HG03159 (cell line): ENCODE data around the gene SLC25A40.
A peak's percentile ranks its signal among the peaks of the same experiment; 100 is the strongest.
"Not testable (repeated sequence)": the region's sequence is repeated elsewhere in the genome, so short reads cannot be mapped to it uniquely, and the experiment has no call there.

ENCODE experiments used
- ATAC-seq: cut with Tn5 transposase; IDR thresholded peaks from one replicate; pipeline ENCODE4 v1.9.1; 2021; ENCODE audit warnings: mild to moderate bottlenecking, moderate library complexity; ENCODE audit not compliant: unreplicated experiment

Gene SLC25A40, protein sequence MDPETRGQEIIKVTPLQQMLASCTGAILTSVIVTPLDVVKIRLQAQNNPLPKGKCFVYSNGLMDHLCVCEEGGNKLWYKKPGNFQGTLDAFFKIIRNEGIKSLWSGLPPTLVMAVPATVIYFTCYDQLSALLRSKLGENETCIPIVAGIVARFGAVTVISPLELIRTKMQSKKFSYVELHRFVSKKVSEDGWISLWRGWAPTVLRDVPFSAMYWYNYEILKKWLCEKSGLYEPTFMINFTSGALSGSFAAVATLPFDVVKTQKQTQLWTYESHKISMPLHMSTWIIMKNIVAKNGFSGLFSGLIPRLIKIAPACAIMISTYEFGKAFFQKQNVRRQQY

GRCh38 chr7:87876040-87876868 is at the start of gene SLC25A40, which contains the start of gene DBF4:
TSS of gene SLC25A40 (minus strand) at chr7:87876360. CDS start at chr7:87858727, 17,633 bp downstream.
TSS of gene DBF4 (plus strand) at chr7:87876493. CDS start at chr7:87876733, 240 bp downstream.
- ATAC-seq, result peak; percentile 91

GRCh38 chr7:87922759-87923395 is 46.7 kb upstream of the SLC25A40 start:
- not testable (repeated sequence) for ATAC-seq

DNA sequence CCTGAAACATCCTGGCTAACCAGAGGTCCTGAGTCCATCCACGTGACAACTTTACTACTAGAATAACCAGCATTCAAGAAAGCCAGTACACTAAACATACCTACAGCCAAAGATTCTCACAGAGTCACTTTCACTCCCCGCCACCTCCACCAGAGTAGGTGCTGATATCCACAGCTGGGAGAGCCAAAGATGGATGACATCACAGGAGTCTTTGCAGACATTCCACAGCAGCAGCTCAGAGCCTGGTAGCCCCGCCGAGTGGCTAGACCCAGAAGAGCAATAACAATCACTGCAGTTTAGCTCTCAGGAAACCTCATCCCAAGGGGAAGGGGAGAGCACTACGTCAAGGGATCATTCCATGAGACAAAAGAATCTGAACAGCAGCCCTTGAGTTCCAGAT is 44.4 kb upstream of the SLC25A40 start:
- ATAC-seq, result no peak

DNA sequence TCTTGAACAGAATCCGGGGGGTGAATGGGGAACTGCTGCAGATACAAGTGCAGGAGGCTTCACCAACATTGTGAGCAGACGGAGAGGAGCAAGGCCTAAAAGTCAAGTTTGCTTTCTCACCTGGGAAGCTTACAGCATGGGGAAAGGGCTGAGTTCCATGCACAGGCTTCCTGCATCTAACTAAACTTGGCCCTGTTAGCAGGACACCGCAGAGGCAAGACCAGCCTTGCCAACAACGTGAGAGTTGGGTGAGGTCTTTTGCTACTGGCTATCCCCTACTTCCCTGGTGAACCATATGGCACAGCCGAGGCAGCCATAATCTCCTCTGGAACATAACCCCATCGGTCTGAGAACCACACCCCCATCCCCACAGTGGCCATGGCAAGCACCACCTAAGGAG is 43.7 kb upstream of the SLC25A40 start:
- ATAC-seq, result no peak

- ATAC-seq, result no peak
These were observed 42.6 kb upstream of the SLC25A40 start for GRCh38 chr7:87918740-87919139.

DNA sequence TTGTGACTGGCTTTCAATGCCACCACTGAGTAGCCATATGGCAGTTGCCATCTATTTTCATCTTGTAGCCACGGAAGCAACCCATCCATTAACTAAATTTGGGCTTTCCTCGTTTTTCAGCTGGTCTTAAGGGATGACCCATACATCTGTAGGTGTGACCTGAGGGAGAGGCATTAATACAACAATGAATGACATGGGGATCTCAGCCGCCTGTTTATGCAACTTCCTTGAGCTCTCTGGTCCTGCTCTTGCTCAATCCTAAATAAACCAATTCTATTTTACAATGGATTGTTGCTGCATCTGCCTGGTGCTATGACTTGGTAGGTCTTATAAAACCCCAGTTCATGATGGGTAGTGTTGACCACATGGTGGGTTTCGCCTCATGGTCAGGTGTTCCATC is 36.0 kb upstream of the SLC25A40 start:
- ATAC-seq, result no peak

DNA sequence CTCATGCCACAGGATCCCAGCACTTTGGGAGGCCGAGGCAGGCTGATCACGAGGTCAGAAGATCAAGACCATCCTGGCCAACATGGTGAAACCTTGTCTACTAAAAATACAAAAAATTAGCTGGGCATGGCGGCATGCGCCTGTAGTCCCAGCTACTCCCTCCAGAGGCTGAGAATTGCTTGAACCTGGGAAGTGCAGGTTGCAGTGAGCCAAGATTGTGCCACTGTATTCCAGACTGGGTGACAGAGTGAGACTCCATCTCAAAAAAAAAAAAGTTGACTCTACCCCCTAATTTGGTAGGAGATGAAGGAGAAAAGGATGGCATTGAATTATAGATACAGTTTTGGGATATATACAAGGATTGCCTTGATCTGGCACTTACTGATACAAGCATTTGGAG is 32.7 kb upstream of the SLC25A40 start:
- ATAC-seq, result not testable (repeated sequence)

GRCh38 chr7:87907136-87907906 is 31.2 kb upstream of the SLC25A40 start:
- ATAC-seq, result not testable (repeated sequence)

- ATAC-seq, result no peak
These were observed 23.1 kb upstream of the SLC25A40 start for GRCh38 chr7:87899255-87899654.

DNA sequence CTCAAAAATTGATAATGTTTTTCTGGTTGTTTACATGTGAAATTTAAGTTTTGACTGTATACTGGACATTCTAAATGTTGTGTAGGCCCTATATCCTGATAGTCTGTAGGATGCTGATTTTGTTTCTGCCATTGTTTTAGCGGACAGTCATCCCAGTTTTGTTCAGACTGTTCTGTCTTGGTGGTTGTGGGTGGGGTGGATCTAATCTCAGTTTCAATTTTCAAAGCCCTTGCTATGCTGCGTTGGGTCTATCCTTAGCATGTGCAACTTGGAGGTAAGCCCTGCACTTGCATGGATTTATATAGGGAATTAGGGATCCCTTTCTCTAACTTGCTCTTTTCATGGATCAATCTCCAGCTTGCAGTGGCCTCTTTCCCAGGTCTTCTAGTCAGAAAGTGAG is 19.2 kb upstream of the SLC25A40 start:
- ATAC-seq, result no peak

DNA sequence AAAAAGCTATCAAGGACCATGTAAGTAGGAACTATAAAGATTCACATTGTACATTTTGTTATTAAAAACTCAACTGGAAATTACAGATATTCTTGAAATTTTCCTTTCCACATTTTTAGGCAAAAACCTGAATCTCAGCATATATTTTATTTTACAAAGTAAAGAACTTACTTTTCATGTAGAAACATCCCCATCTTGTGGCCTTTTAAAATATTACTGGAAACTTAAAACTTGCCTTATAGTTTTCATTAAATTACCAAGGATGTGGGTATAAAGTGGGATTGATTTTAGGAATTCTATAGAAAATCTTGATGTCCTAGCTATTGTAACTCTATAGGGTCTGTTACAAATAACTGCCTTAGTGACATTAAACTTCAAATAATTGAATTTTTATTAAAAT is 10.7 kb upstream of the SLC25A40 start:
- peak; percentile 48 for ATAC-seq

DNA sequence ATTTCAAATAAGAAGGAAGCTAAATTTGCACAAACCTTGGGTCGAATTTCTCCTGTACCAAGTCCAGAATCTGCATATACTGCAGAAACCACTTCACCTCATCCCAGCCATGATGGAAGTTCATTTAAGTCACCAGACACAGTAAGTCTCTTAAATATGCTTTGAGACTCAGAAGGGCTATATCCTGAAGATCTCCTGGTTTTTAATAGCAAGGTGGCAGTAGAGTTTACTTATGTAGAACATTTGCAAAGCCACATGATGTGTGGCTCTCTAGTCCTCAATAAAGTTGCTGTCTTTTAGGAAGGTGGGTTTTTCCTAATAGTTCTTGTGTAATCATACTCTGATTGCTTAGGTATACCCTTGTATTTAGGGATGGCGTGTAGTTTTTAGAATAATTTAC is 8.9 kb upstream of the SLC25A40 start:
- no peak for ATAC-seq

DNA sequence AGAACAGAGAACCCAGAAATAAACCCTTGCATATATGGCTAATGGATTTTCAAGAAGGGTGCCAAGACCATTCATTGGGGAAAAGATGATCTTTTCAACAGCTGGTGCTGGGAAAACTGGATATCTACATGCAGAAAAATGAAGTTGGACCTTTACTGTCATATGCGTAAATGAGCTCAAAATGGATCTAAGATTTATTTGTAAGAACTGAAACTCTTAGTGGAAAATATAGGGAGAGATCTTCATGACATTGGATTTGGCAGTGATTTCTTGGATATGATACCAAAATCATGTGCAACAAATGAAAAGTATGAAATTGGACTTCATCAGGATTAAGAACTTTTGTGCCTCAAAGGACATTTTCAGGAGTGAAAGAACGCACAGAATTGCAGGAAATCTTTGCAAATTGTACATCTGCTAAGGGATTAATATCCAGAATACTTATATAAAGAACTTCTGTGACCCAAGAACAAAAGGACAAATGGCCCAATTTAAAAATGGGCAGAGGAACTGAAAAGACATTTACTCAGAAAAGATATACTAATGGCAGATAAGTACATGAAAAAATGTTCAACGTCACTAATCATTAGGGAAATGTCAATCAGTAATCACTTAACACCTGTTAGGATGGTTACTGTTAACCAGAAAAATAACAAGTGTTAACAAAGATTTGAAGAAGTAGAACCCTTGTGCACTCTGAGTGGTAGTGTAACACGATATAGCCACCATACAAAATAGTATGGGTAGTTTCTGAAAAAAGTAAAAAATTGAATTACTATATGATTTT is 6.2 kb upstream of the SLC25A40 start:
- no peak for ATAC-seq

DNA sequence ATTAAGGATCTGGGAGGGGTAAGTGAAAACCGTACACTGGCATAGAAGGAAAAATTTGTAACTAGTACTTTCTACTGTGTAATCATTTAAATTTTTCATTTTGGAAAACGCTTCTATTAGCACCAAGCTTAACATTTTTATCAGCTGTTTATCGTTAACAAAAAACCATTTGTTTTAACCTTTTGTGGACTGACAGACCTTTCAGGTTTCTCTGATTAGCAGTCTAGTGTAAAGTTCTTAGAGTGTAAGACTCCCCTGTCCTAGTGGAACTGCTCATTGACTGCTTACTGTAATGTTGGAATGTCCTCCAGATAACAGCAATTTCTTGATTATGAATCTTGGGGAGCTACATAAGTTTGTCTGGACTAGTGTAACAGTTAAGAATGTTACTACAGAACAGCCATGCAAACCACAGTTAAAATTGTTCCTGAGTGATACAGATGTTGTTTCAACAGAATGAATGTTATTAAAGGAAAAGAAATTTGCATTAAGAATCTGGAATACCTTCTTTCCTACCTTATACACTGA is 2.1 kb upstream of the SLC25A40 start:
- ATAC-seq, result no peak

- ATAC-seq, result no peak
These were observed 1.3 kb upstream of the SLC25A40 start for GRCh38 chr7:87877366-87878040.

GRCh38 chr7:87876869-87877234 is 692 bp upstream of the SLC25A40 start:
- peak; percentile 8 for ATAC-seq

GRCh38 chr7:87875151-87876039 is 765 bp downstream of the SLC25A40 start:
- ATAC-seq, result peak; percentile 12

GRCh38 chr7:87874066-87874465 is 2.1 kb downstream of the SLC25A40 start:
- ATAC-seq, result no peak
